HG03103 (cell line): ENCODE results near the gene TTC1.
"Not testable (repeated sequence)": the region's sequence is repeated elsewhere in the genome, so short reads cannot be mapped to it uniquely, and the experiment has no call there.

Source experiments
- ATAC-seq: cut with Tn5 transposase; IDR thresholded peaks from one replicate; pipeline ENCODE4 v1.9.1; 2021; ENCODE audit warnings: low read depth; ENCODE audit not compliant: unreplicated experiment

TTC1 gene

DNA sequence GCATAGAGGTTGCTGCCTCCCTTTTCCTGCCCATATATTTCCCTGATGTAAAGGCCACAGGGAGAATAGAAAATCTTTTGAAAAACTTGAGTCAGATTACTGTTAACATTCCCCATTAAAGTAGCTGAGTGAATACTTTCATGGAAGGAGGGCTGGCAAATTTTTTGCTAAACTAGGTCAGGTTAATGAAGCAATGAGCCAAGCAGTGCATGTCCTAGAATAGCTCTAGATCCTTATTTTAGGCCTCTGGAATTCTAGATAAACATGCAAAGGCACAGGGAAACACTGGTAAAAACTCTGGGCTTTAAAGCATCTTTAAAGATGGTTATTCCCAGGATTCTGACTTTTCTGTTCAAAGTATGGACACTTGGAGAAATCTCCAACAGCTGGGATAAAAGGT, 27.9 kb downstream of the TTC1 start:
- ATAC-seq, result no peak

DNA sequence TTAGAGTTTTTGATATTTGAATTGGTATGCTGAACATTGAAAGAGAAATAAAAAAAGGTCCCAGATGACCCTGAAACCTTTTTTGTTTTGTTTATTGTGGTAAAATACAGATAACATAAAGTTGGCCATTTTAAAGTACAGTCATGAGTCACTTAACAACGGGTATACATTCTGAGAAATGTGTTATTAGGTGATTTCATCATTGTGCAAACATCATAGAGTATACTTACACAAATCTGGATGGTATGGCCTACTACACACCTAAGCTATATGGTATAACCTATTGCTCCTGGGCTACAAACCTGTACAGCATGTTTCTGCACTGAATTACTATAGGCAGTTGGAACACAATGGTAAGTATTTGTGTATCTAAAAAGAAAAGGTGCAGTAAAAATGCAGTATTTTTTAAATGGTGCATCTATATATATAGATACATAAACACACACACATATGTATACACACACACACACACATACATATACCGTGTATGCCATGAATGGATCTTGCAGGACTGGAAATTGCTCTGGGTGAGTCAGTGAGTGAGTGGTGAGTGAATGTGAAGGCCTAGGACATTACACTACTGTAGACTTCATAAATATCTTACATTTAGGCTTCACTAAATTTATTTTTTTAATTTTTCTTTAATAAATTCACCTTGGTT, 31.0 kb downstream of the TTC1 start:
- no peak for ATAC-seq

DNA sequence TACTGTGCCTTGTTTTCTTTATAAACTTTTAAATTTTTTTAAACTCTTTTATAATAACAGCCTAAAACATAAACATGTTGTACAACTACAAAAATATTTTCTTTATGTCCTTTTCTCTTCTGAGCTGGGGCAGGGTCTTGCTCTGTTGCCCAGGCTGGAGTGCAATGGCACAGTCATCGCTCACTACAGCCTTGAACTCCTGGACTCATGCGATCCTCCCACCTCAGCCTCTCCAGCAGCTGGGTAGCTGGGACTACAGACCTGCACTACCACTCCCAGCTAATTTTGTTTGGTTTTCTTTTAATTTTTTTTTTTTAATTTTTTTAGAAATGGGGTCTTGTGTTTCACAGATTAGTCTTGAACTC, 31.5 kb downstream of the TTC1 start:
- ATAC-seq, result no peak

DNA sequence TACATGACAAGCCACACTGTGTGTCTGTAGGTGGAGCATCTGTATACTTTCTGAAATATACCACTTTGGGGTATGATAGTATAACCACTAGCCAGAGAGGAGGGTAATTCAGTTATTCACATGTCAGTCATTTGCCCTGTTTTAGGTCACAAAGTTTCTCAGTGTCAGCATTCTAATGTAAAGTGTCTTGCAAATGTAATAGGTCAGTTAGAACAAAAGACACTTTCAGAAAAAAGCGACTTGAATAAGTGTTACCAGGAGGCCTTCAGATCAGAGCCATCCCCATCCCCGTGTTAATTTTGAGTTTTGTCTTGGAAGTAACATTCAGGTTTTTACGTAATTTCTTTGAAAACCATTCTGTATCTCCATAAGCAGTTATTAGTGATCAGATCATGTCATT, 33.7 kb downstream of the TTC1 start:
- no peak for ATAC-seq

DNA sequence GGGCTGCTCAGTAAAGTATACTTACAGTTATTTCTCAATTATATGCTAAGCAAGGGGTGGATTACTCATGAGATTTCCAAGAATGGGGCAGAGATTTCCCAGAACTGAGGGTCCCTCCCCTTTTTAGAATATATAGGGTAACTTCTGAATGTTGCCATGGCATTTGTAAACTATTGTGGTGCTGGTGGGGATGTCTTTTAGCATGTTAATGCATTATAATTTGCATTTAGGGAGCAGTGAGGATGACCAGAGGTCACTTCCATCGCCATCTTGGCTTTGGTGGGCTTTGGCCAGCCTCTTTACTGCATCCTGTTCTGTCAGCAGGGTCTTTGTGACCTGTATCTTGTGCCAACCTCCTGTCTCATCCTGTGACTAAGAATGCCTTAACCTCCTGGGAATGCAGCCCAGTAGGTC, 35.5 kb downstream of the TTC1 start:
- no peak for ATAC-seq

DNA sequence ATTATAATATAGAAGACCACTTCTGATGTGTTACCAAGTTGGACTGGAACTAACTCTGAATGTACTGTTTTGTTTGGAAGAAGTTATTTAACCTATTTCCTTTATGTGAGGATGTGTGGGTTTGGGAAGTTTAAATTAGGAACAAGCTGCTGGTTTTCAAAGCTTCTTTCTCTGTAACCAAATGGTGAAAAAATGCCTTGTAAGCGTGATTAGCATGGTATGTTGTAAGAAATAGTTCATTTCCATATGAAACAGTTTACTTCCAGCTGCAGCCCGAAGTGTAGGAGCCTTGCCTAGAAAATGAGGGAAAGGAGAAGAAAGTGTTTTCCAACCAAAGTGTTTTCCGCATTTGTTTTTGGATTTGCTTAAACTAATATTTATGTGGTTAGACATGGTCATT, 36.0 kb downstream of the TTC1 start:
- no peak for ATAC-seq

DNA sequence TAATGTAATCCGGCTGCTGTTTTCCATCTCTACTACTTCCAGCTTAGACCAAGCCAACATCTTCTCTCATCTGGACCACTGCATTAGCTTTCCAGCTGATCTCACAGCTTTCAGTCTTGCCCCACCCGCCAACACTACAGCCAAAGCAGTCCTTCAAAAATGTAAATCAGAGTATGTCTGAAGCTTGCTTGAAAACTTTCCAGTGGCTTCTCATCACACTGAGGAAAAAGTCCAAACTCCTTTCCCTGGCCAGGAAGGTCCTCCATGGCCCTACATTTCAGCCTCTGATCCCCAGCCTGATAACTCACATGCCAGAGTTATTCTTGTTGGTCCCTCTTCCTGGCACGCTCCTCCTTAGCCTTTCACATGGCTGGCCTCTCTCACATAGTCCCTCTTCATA, 38.5 kb downstream of the TTC1 start:
- ATAC-seq, result no peak

DNA sequence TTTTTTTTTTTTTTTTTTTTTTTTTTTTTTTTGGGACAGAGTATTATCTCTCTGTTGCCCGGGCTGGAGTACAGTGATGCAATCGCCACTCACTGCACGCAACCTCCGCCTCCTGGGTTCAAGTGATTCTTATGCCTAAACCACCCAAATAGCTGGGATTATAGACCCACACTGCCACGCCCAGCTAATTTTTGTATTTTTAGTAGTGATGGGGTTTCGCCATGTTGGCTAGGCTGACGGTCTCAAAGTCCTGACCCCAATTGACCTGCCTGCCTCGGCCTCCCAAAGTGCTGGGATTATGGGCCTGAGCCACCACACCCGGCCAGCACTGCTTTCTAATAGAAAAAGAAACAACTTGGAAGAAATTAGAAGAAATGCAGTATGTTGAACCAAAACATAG, 39.2 kb downstream of the TTC1 start:
- ATAC-seq, result no peak

DNA sequence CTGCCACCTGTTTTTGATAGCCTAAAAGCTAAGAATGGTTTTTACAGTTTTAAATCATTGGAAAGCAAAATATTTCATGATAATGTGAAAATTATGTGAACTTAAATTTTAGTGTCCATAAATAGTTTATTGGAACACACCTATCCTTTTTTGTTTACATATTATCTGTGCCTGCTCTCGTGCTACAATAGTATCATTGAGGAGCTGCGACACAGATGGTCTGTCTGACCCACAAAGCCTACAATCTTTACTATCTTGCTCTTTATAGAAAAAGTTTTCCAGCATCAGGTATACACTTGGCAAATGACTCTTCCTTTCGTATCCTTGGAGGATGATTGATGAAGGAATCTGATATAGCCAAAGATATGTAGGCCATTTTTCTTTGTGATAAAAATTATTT, 40.2 kb downstream of the TTC1 start:
- no peak for ATAC-seq

DNA sequence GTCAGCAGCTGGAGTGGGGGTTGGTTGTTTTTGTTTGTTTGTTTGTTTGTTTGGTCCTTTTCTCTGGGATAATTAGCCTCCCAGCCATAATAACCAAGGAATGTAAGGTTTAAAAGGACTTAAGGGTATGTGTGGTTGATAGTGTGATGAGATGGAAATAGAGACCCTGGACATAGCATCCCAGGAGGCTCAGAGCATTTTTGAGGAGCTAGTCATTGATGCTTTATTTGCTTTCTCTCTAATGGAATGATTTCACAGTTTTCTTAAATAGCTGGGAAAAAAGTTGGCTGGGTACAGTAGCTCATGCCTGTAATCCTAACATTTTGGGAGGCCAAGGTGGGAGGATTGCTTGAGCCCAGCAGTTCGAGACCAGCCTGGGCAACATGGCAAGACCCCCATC, 45.1 kb downstream of the TTC1 start:
- no peak for ATAC-seq

DNA sequence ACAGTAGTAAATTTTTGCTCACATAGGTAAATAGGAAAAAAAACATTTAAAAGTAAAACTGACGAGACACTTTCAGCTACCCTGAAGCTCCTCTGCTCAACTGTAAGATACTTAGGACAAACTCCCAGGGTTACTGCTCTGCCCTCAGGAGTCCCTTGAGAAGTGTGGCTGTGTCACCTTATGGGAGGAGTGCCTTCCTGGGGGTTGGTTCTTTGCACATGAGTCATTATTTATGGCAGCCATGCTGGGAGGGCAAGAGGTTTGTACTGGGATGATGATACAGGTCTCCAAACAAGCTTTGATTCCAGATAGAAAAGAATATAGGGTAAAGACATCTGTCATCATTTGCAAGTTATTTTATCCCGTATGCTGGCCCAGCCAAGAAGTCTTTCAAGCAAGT, 45.9 kb downstream of the TTC1 start:
- ATAC-seq, result no peak

DNA sequence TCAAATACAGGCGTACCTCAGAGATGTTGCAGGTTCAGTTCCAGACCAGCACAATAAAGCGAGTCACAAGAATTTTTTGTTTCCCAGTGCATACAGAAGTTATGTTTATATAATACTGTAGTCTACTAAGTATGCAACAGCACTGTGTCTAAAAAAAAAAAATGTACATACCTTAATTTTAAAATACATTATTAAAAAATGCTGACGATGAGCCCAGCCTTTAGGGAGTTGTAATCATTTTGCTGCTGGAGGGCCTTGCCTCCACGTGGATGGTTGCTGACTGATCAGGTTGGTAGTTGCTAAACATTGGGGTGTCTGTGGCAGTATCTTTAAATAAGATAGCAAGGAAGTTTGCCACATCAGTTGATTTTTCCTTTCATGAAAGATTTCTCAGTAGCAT, 48.3 kb downstream of the TTC1 start:
- ATAC-seq, result no peak

DNA sequence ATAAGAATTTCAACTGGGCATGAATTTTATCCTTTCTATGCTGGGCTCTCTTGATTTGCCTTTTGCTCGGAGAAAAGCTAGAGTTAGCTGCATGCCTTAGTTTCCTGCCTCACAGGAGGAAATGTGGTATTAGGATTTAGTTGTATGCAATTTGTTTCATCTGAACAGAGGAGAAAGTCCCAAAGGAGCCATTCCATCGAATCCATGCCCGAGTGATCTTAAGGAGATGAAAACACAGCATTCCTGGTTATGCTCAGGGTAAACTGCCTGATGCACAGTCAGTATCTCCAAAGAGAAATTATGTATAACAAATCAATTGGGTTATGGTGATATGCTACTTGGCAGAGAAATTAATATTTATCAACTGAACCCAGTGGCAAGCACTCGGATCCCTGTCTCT, 51.1 kb downstream of the TTC1 start:
- no peak for ATAC-seq

DNA sequence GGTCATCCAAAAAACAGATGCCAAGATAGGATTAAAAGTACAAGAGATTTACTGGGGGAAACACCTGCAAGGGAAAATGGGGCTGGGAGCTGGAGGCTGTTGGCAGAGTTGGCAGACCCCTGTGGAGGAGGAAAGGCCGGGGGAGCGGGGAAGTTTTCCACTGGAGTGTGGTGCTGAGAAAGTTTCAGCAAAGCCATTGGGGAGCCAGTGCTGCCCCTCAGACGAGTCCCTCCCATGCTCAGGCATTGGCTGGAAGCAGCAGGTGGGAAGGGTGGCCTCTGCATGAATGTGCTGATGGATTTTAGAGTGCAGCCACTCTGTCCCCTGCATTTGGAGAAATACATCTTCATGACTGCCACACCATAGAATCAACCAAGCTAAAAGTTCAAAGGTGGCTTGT, 52.8 kb downstream of the TTC1 start:
- ATAC-seq, result no peak

DNA sequence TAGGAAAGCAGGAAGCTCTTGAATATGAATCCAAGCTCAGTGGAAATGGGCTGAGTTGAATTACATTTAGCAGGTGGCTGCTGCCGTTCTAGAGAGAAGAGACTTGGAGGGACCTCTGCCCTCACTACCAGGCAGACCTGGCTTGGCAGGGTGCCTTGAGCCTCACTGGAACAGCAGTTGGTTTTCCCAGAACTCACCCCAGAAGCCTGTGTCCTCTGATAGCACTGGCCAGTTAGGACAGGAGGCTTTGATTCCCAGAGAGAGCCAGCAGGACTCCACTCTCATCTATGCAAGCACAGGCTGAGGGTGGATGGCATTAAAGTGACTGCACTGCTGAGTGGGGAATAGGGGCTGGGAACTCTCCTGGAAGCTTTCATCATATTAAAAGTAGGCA, 55.5 kb downstream of the TTC1 start:
- ATAC-seq, result no peak

DNA sequence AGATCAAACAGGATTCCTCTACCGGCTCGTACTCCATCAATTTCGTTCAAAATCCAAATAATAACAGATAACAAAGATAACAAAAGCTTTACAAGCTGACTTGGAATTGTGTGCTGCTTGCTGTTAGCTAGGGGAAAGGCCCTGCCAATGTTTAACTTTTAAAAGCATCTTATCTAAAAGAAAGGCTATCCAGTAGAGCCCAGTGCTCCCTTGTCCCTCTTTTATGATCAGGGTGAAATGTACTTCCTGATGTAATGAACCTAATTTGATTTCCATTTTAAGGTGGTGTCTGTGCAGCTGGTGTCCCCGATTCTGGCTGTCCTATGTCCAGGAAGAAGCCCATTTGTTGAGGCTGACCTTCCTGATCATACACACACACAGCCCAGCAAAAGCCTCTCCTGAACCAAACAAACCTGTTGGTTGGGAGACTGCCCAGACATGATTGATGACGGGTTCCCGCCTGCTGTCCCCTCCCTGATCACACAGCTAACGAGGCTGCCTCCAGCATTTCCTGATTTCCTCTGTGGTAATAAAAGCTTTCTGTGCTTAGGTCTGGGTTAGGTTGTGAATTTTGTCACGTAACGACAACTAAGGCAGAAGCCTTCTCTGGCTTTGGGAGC, 56.2 kb downstream of the TTC1 start:
- no peak for ATAC-seq

DNA sequence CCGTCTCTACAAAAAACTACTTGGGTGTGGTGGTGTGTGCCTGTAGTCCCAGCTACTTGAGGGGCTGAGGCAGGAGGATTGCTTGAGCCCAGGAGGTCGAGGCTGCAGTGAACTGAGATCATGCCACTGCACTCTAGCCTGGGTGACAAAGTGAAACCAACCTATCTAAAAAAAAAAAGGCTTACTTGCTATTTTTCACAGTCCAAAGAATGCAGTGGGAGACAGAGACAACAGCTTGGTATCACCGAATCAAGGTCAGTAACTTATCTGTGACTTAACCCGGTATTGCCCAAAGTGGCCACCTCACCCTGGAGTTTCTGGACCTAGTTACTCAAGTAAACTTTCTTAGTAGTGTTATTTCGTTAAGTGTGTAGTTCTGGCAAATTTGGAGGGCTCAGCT, 60.2 kb downstream of the TTC1 start:
- not testable (repeated sequence) for ATAC-seq

DNA sequence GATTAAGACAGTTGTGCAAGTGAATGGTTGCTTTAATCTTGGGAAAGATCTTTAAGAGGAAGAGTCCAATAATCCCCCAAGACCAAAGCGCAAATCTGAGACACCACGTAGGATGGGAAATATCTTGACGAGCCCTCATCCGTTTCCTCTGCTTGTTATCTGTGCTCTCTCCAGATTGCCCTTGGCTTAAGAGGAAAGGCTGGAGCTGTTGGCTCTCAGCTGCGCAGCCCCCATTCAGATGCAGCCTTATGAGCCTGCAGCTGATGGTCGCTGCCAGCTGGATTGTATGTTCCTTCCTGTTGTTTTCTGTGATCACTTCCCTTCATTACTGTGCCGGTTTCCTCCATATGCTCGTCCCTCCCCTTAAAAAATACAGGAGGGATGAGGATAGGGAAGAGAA, 62.6 kb downstream of the TTC1 start:
- ATAC-seq, result no peak

DNA sequence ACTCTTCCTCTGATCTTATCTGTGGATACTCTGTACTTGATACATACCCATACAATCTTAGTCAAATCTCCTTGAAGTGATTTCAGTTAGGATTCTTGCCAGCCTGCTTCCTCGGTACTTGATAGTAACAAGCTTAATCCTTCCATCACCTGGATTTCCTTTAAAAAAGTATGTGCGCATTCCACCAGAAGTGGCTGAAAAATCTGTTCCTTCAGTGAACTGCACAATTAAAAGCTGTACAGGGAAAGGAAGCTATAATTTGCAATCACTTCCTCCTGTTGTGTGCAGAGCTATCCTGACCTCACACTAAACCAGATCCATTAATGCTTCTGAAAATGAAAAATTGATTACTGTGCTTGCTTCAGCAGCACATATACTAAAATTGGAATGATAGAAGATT, 63.0 kb downstream of the TTC1 start:
- no peak for ATAC-seq

DNA sequence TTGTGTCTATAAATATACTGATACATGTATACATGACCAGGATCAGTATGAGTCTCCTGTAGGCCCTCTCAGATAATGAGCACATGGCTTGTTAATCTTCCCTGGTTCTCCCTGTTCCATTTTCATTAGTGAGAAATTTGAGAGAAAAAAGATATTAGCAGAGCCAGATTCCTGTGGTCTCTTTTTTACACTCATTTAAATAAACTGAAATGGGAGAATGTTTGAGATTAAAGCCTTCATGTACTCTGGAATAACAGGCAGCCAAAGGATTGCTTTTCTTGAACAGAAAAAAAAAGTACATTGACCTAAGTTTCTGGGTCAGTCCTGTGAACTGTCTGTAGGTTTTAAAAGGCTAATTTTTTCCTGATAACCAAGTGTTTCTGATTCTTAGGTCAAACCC, 66.1 kb downstream of the TTC1 start:
- no peak for ATAC-seq

DNA sequence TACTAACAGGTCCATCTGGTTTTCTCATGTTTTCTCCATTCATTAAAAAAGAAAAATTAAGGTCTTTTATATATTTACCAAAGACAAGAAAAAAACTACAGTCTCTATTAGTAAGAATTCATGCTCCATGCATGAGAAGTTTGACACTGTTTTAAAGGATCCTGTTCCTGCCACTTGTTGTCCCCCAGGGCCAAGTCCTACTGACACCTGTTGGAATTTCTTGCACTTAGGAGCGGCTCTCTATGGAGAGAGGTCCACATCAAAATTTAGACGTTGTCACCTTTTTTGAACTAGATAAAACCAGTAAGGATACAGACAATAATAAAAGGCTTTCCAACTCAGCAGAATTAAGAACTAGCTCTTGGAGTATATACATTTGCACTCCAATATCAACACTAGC, 68.1 kb downstream of the TTC1 start:
- ATAC-seq, result no peak

DNA sequence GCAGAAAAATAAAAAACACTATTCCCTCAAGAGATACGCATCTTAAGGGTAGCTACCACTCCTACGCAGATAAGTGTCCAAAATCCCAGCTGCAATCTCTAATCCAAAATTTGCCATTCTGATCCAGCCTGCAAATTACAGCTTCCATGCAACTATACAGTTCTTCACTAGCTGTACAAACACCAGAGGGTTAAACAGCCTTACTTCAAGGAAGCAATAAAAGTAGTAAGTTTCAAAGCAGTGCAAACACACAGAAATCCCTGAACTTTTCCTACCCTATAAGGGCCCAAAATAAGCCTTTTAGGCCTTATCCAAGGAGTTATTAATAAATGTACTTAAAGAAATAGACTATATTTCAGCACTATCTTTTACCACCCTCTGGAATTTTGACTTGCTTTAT, 70.8 kb downstream of the TTC1 start:
- ATAC-seq, result no peak

DNA sequence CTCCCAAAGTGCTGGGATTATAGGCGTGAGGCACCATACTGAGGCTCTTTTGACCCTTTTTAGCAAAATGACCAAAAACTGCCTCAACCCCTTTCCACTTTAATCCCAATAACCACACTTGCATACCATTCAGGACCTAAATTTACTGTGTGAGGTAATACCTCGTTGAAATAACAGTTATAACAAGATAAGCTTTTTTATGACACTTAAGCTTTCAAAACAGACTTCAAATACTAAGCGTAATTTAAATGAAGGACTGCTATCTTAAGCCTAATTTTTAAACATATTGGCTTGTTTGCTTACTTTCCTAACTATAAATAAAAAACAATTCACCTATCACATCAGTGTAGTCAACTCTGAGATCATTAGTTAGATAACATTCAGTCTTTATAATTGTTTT, 72.6 kb downstream of the TTC1 start:
- no peak for ATAC-seq
